Colonic mucosa (tissue), 4 donors: ENCODE measurements around the gene WDFY3. TPM values are rescaled to one million over a fixed set of nuclear protein-coding genes. Genes with fewer than 3 reads are reported as not detected.

Experiments
- DNase-seq: peaks from one replicate; pipeline ENCODE4 v3.0.0-alpha.2; 2020
- H3K27ac ChIP-seq: fragments of 200-600 bp; one replicate; pipeline ENCODE4 v1.8.0; 2021
- H3K27me3 ChIP-seq: fragments of 200-600 bp; one replicate; pipeline ENCODE4 v1.8.0; 2021
- H3K36me3 ChIP-seq: fragments of 200-600 bp; one replicate; pipeline ENCODE4 v1.8.0; 2021
- H3K4me1 ChIP-seq: fragments of 200-600 bp; one replicate; pipeline ENCODE4 v1.8.0; 2021; ENCODE audit warnings: mild to moderate bottlenecking
- H3K4me3 ChIP-seq: fragments of 200-600 bp; one replicate; pipeline ENCODE4 v1.8.0; 2021
- H3K9ac ChIP-seq, 2 donors: one replicate each; pipeline ENCODE4 v1.7.0; 2013; ENCODE audit warnings: control low read depth in 2 of 2, low read depth in 2 of 2, low read length in 2 of 2
- H3K9me3 ChIP-seq: fragments of 200-600 bp; one replicate; pipeline ENCODE4 v1.8.0; 2021
- CTCF ChIP-seq: fragments of 200-600 bp; IDR thresholded peaks from one replicate; pipeline ENCODE4 v1.8.0; 2022; ENCODE audit warnings: antibody characterized with exemption, mild to moderate bottlenecking
- intact Hi-C: fragments of 100-400 bp; cut with DNase I; formaldehyde crosslinking; loops from one replicate; pipeline ENCODE4 v1.14.1; 2022
- total RNA-seq, 2 donors: library from RNA; stranded (reverse); fragmentation: NEBNext Ultra II Directional in 1 of 2; extraction: Animal tissue kit (Norgen Biotek cat#: 25700) in 1 of 2; gene quantifications; one replicate each; pipeline ENCODE4 v1.2.1, GENCODE V29; 2021
- donor health status: healthy.
- donor health status: DM: no; HTN: no; CAD: no.
- donor health status: DM: no; HTN: no; CAD: no.

Gene WDFY3
- total RNA-seq, 2 donors from 2014 or later, result 46.3 to 50.8 TPM

- DNase-seq, result no peak
- no peak overlapping the region for H3K4me3 ChIP-seq
- no peak overlapping the region for H3K9ac ChIP-seq
- H3K9me3 ChIP-seq, result no peaks in the 10 kb centered on the region
- no peak for TF ChIP-seq CTCF
- intact Hi-C loops, result no loop called here
- H3K4me1 ChIP-seq, result no peaks in the 10 kb centered on the region
- H3K27me3 ChIP-seq, result no peaks in the 10 kb centered on the region
- no peak overlapping the region for H3K27ac ChIP-seq
- no peaks in the 10 kb centered on the region for H3K36me3 ChIP-seq
Observed at GRCh38 chr4:84901740-84902281, 64.7 kb downstream of the WDFY3 start.

- Histone ChIP-seq H3K9ac (no peak overlapping the region), H3K4me3 (no peak overlapping the region), H3K9me3 (no peaks in the 10 kb centered on the region), H3K36me3 (no peaks in the 10 kb centered on the region), H3K27ac (no peak overlapping the region), H3K27me3 (no peaks in the 10 kb centered on the region), H3K4me1 (no peaks in the 10 kb centered on the region)
- TF ChIP-seq CTCF, result no peak
- intact Hi-C loops, result no loop called here
- no peak for DNase-seq
Observed at GRCh38 chr4:84901173-84901572, 65.3 kb downstream of the WDFY3 start.

GRCh38 chr4:84899616-84900015, 66.9 kb downstream of the WDFY3 start:
- intact Hi-C loops, result no loop called here
- no peak for TF ChIP-seq CTCF
- no peak for DNase-seq
- Histone ChIP-seq H3K9ac (no peak overlapping the region), H3K27ac (no peak overlapping the region), H3K36me3 (no peaks in the 10 kb centered on the region), H3K27me3 (no peaks in the 10 kb centered on the region), H3K4me1 (no peaks in the 10 kb centered on the region), H3K4me3 (no peak overlapping the region), H3K9me3 (no peaks in the 10 kb centered on the region)

- H3K36me3 ChIP-seq, result no peaks in the 10 kb centered on the region
- no peak for TF ChIP-seq CTCF
- intact Hi-C loops, result no loop called here
- no peaks in the 10 kb centered on the region for H3K4me1 ChIP-seq
- H3K27ac ChIP-seq, result no peak overlapping the region
- no peaks in the 10 kb centered on the region for H3K9me3 ChIP-seq
- H3K9ac ChIP-seq, result no peak overlapping the region
- DNase-seq, result no peak
- no peak overlapping the region for H3K4me3 ChIP-seq
- H3K27me3 ChIP-seq, result no peaks in the 10 kb centered on the region
Observed at GRCh38 chr4:84897516-84897915, 69.0 kb downstream of the WDFY3 start.

GRCh38 chr4:84895283-84895682, 71.2 kb downstream of the WDFY3 start:
- intact Hi-C loops, result no loop called here
- Histone ChIP-seq H3K27me3 (no peaks in the 10 kb centered on the region), H3K9ac (no peak overlapping the region), H3K9me3 (no peaks in the 10 kb centered on the region), H3K27ac (no peak overlapping the region), H3K4me3 (no peak overlapping the region), H3K36me3 (no peaks in the 10 kb centered on the region), H3K4me1 (no peaks in the 10 kb centered on the region)
- TF ChIP-seq CTCF, result no peak
- DNase-seq, result no peak
